Transverse colon (tissue), 4 donors: ENCODE measurements around the gene LTBP2.
A peak's percentile ranks its signal among the peaks of the same experiment; 100 is the strongest.

Source experiments
- CTCF ChIP-seq, 5 experiments: fragments of 200-600 bp in 3 of 5; fragments of 450-650 bp in 2 of 5; sonication (generic) in 3 of 5; IDR thresholded peaks; 1 replicate in 2 of 5; 2 replicates in 3 of 5; pipeline ENCODE4 v1.5.1; 2016 to 2017; ENCODE audit warnings: antibody characterized with exemption in 5 of 5, inconsistent platforms in 3 of 5, mild to moderate bottlenecking in 2 of 5, moderate library complexity in 1 of 5
- EP300 ChIP-seq: sonication (generic); formaldehyde crosslinking; IDR thresholded peaks from one replicate; pipeline ENCODE4 v1.6.1; 2017; ENCODE audit warnings: antibody characterized with exemption, low read depth
- POLR2AphosphoS5 ChIP-seq, 3 donors: sonication (generic); formaldehyde crosslinking; IDR thresholded peaks; one replicate each; pipeline ENCODE4 v1.6.1; 2016; ENCODE audit warnings: antibody characterized with exemption in 3 of 3

GRCh38 chr14:74501135-74501614, 110.9 kb downstream of the LTBP2 start:
- TF ChIP-seq CTCF (IDR thresholded peaks at IDR 0.05) (peak; percentile 15 to 50 (median 36)), EP300 (no peak), POLR2AphosphoS5 (IDR thresholded peaks at IDR 0.05) (no peak)
